ENCODE measurements around the gene CUBN.

DNA sequence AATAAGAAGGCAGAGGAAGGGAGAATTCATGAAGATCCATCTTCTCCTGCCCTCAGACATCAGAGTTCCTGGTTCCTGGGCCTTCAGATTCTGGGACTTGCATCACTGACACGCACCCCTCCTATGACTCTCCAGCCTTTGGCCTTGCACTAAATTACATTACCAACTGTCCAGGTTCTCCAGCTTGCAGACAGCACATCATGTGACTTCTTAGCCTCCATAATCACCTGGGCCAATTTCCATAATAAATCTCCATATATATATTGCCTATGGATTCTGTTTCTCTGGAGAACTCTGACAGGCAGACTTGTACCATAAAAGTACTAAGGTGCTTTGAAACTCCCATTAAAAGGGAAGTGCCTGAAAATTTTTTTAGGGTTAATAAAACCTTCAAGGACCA is 335.6 kb downstream of the CUBN start:
- no peak for TF ChIP-seq POLR2A (IDR thresholded peaks at IDR 0.05)
- no peak for TF ChIP-seq CTCF (IDR thresholded peaks at IDR 0.05)
- no peak for TF ChIP-seq EP300 (IDR thresholded peaks at IDR 0.05; ENCODE audit: low read depth)
- TF ChIP-seq POLR2AphosphoS5 (IDR thresholded peaks at IDR 0.05) = no peak

All from transverse colon (tissue), 4 donors.